ENCODE measurements around the gene PLBD1. TPM values are rescaled to one million over a fixed set of nuclear protein-coding genes. Genes with fewer than 3 reads are reported as not detected.

Gene PLBD1
- 10 to 100 TPM; 17.9 to 32.5 TPM for total RNA-seq
- polyA plus RNA-seq (2013, experiment 1 of 2), result 4.9 TPM
- polyA plus RNA-seq (2013, experiment 2 of 2), result 4.4 TPM
- long read RNA-seq, experiment 1, transcript PLBD1-201 (11 exons, 2,426 nt), result major isoform, 7 of 12 reads
- long read RNA-seq, experiment 1, partial matches to known transcripts, result 1 of 12 reads
- long read RNA-seq, experiment 1, other reads (novel, unspliced or antisense), result 4 of 12 reads
- long read RNA-seq, experiment 2, transcript PLBD1-201 (11 exons, 2,426 nt), result major isoform, 31 of 35 reads
- long read RNA-seq, experiment 2, partial matches to known transcripts, result 1 of 35 reads
- long read RNA-seq, experiment 2, other reads (novel, unspliced or antisense), result 3 of 35 reads
- long read RNA-seq, experiment 3, transcript PLBD1-201 (11 exons, 2,426 nt), result major isoform, 283 of 308 reads
- long read RNA-seq, experiment 3, partial matches to known transcripts, result 4 of 308 reads
- long read RNA-seq, experiment 3, other reads (novel, unspliced or antisense), result 21 of 308 reads
- long read RNA-seq, experiment 4, partial matches to known transcripts, result 1 of 2 reads
- long read RNA-seq, experiment 4, other reads (novel, unspliced or antisense), result 0 of 2 reads

DNA sequence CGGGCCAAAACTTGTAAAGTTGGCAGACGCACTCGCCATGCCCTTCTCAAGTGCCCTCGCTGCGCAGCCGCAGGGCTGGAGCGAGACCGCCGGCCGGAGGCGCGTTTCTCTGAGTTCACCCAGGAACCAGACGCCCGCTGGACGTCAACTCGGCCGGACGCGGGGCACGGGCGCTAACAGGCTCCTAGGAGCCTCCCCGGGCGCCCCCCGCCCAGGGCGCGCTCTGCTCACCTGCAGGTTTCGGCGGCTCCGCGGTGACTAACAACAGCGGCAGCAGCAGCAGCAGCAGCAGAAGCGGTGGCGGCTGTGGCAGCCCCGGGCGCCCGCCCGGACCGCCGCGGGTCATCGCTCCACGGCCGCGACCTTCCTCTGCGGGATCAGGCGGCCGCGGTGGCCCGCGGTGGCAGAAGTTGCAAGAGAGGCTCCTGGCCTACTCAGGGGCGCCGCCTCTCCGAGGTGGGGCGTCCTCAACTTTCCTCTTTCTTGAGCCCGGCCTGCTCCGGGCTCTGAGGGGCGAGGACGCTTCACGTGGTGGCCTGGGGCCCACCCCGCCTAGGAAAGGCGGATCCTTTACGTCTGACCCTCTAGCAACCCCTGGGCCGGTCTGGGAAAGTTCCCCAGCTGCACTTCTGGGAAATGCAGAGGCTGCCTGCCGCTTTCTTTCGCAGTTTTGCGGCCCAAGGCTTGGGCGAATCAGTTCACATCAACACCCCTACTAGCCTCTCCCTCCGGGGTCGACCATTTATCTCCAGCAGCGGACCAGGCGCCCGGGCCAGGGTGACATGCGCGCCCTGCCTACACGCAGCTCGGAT, at the start of gene PLBD1:
PLBD1 (minus strand) TSS at position 533 of the 812 bp plus-strand sequence; CDS start at position 346, 187 bp downstream.
- H3K9me3 ChIP-seq (ENCODE audit: control insufficient read depth, low read length), result no peaks in the 10 kb centered on the region
- no peaks in the 10 kb centered on the region for H3K36me3 ChIP-seq (ENCODE audit: control insufficient read depth, insufficient read depth, low read length)
- Mint-ChIP-seq H3K9me3 (no peaks in the 10 kb centered on the region), H3K27ac (peak within 1 kb of the TSS; percentile 80), H3K4me3 (peak within 1 kb of the TSS; percentile 55), H3K4me1 (peaks cover 37% of the 10 kb centered on the region), H3K27me3 (ENCODE audit: insufficient read depth) (peaks cover 2% of the 10 kb centered on the region), H3K36me3 (ENCODE audit: low read depth) (no peaks in the 10 kb centered on the region)
- H3K4me3 ChIP-seq (ENCODE audit: low read length), result peak within 1 kb of the TSS; percentile 60
- TF ChIP-seq, protein P1, sequence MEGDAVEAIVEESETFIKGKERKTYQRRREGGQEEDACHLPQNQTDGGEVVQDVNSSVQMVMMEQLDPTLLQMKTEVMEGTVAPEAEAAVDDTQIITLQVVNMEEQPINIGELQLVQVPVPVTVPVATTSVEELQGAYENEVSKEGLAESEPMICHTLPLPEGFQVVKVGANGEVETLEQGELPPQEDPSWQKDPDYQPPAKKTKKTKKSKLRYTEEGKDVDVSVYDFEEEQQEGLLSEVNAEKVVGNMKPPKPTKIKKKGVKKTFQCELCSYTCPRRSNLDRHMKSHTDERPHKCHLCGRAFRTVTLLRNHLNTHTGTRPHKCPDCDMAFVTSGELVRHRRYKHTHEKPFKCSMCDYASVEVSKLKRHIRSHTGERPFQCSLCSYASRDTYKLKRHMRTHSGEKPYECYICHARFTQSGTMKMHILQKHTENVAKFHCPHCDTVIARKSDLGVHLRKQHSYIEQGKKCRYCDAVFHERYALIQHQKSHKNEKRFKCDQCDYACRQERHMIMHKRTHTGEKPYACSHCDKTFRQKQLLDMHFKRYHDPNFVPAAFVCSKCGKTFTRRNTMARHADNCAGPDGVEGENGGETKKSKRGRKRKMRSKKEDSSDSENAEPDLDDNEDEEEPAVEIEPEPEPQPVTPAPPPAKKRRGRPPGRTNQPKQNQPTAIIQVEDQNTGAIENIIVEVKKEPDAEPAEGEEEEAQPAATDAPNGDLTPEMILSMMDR (conservative IDR thresholded peaks at IDR 0.05), result no peak
- H3K4me1 ChIP-seq (ENCODE audit: control insufficient read depth, insufficient read depth, low read length), result no peaks in the 10 kb centered on the region
- peak; percentile 92 for DNase-seq
- no peak within 1 kb of the TSS for H3K9ac ChIP-seq (ENCODE audit: extremely low read depth, low read length, poor library complexity, severe bottlenecking)
- no peak within 1 kb of the TSS for H3K27ac ChIP-seq (ENCODE audit: low read depth, low read length)
- H3K27me3 ChIP-seq (ENCODE audit: control insufficient read depth, insufficient read depth, low read length, poor library complexity, severe bottlenecking), result peaks cover 16% of the 10 kb centered on the region
- WGBS, 2 experiments (ENCODE audit: insufficient coverage in 1 of 2, insufficient read length in 1 of 2), result 14 to 25% methylated on average over 36 to 76 of the region's 76 CpGs

- H3K27me3 Mint-ChIP-seq (ENCODE audit: insufficient read depth), result no peaks in the 10 kb centered on the region
- peaks cover 12% of the 10 kb centered on the region for H3K9me3 Mint-ChIP-seq
- DNase-seq, result no peak
- no peaks in the 10 kb centered on the region for H3K36me3 Mint-ChIP-seq (ENCODE audit: low read depth)
- TF ChIP-seq, protein P1 (conservative IDR thresholded peaks at IDR 0.05), result no peak
- peaks cover 6% of the 10 kb centered on the region for H3K4me1 Mint-ChIP-seq
- H3K9me3 ChIP-seq (ENCODE audit: control insufficient read depth, low read length), result peaks cover 12% of the 10 kb centered on the region
- no peaks in the 10 kb centered on the region for H3K36me3 ChIP-seq (ENCODE audit: control insufficient read depth, insufficient read depth, low read length)
- no peak overlapping the region for H3K4me3 ChIP-seq (ENCODE audit: low read length)
- H3K27me3 ChIP-seq (ENCODE audit: control insufficient read depth, insufficient read depth, low read length, poor library complexity, severe bottlenecking), result no peaks in the 10 kb centered on the region
- 78 to 83% methylated on average over 3 of the region's 3 CpGs for WGBS, 2 experiments (ENCODE audit: insufficient coverage in 1 of 2, insufficient read length in 1 of 2)
- no peak overlapping the region for H3K4me3 Mint-ChIP-seq
- H3K9ac ChIP-seq (ENCODE audit: extremely low read depth, low read length, poor library complexity, severe bottlenecking), result no peak overlapping the region
- peaks cover under 1% of the 10 kb centered on the region for H3K4me1 ChIP-seq (ENCODE audit: control insufficient read depth, insufficient read depth, low read length)
- H3K27ac ChIP-seq (ENCODE audit: low read depth, low read length), result no peak overlapping the region
- H3K27ac Mint-ChIP-seq, result no peak overlapping the region
Observed at GRCh38 chr12:14614704-14615121, 47.0 kb upstream of the PLBD1 start.

DNA sequence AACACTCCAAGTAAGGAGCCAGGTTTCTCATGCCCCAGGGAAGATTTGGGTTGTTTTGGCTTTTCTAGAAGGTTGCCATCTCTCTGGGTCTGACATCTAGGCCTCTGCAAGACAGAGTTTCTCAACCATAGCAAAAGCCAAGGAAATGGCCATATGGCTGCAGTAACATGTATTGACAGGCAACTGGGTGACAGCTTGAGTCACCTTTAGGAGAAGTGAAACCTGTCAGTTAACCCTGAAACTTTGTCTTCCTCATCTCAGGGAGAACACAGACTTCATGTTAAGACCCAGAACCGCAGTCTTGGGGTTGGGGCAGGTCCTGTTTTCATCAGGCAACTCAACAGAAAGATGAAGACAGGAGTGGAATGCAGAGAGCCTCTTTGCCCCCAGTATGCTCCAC, 46.0 kb upstream of the PLBD1 start:
- H3K27ac ChIP-seq (ENCODE audit: low read depth, low read length), result no peak overlapping the region
- no peak overlapping the region for H3K9ac ChIP-seq (ENCODE audit: extremely low read depth, low read length, poor library complexity, severe bottlenecking)
- Mint-ChIP-seq H3K9me3 (peaks cover 12% of the 10 kb centered on the region), H3K4me1 (no peaks in the 10 kb centered on the region), H3K27me3 (ENCODE audit: insufficient read depth) (no peaks in the 10 kb centered on the region), H3K36me3 (ENCODE audit: low read depth) (no peaks in the 10 kb centered on the region), H3K4me3 (no peak overlapping the region), H3K27ac (no peak overlapping the region)
- no peaks in the 10 kb centered on the region for H3K4me1 ChIP-seq (ENCODE audit: control insufficient read depth, insufficient read depth, low read length)
- no peaks in the 10 kb centered on the region for H3K27me3 ChIP-seq (ENCODE audit: control insufficient read depth, insufficient read depth, low read length, poor library complexity, severe bottlenecking)
- TF ChIP-seq, protein P1 (conservative IDR thresholded peaks at IDR 0.05), result no peak
- H3K4me3 ChIP-seq (ENCODE audit: low read length), result no peak overlapping the region
- no peaks in the 10 kb centered on the region for H3K36me3 ChIP-seq (ENCODE audit: control insufficient read depth, insufficient read depth, low read length)
- 83 to 100% methylated on average over 1 of the region's 1 CpG for WGBS, 2 experiments (ENCODE audit: insufficient coverage in 1 of 2, insufficient read length in 1 of 2)
- peaks cover 12% of the 10 kb centered on the region for H3K9me3 ChIP-seq (ENCODE audit: control insufficient read depth, low read length)
- no peak for DNase-seq
